CD14-positive monocyte (primary cell): ENCODE measurements around the gene CASTOR1. TPM values are rescaled to one million over a fixed set of nuclear protein-coding genes. Genes with fewer than 3 reads are reported as not detected.

Source experiments
- DNase-seq, 3 donors: peaks; one replicate each; pipeline ENCODE4 v3.0.0-alpha.2; 2011 to 2022
- H2AFZ ChIP-seq: 2 replicates; pipeline ENCODE4 v1.6.0; 2012; ENCODE audit warnings: mild to moderate bottlenecking, low read depth, low read length, inconsistent platforms; ENCODE audit not compliant: insufficient read depth, poor library complexity, severe bottlenecking
- H3K27ac ChIP-seq, 2 donors: 1 replicate in 1 of 2; 2 replicates in 1 of 2; pipeline ENCODE4 v1.5.1; 2012 to 2013; ENCODE audit warnings: low read length in 2 of 2, control low read depth in 1 of 2, inconsistent platforms in 1 of 2, low read depth in 1 of 2, mild to moderate bottlenecking in 1 of 2
- H3K27me3 ChIP-seq, 2 donors: one replicate each; pipeline versions ENCODE4 v1.6.0 to v1.6.1; 2011 to 2013; ENCODE audit warnings: low read length in 2 of 2; ENCODE audit not compliant: control insufficient read depth in 2 of 2, insufficient read depth in 2 of 2
- H3K36me3 ChIP-seq, 2 donors: replicated peaks in 1 of 2; 1 replicate in 1 of 2; 2 replicates in 1 of 2; pipeline versions ENCODE4 v1.5.1 to v1.6.1; 2012 to 2013; ENCODE audit warnings: low read length in 2 of 2, control low read depth in 1 of 2, inconsistent platforms in 1 of 2, mild to moderate bottlenecking in 1 of 2; ENCODE audit not compliant: insufficient read depth in 2 of 2, control insufficient read depth in 1 of 2
- H3K4me1 ChIP-seq, 2 donors: 1 replicate in 1 of 2; 2 replicates in 1 of 2; pipeline versions ENCODE4 v1.5.1 to v1.6.1; 2012 to 2013; ENCODE audit warnings: low read length in 2 of 2, control low read depth in 1 of 2, inconsistent platforms in 1 of 2, mild to moderate bottlenecking in 1 of 2, moderate library complexity in 1 of 2; ENCODE audit not compliant: insufficient read depth in 2 of 2, control insufficient read depth in 1 of 2
- H3K4me2 ChIP-seq: replicated peaks from 2 replicates; pipeline ENCODE3; 2012; ENCODE audit warnings: low read length, moderate library complexity, mild to moderate bottlenecking; ENCODE audit not compliant: poor library complexity, severe bottlenecking; ENCODE audit errors: extremely low read depth
- H3K4me3 ChIP-seq, 3 experiments: fragments of 200-600 bp in 1 of 3; sonication (generic) in 1 of 3; replicated peaks in 1 of 3; 1 replicate in 2 of 3; 2 replicates in 1 of 3; pipeline ENCODE4 v1.5.1; 2011 to 2013; ENCODE audit warnings: low read length in 3 of 3, mild to moderate bottlenecking in 3 of 3, control low read depth in 2 of 3, low read depth in 2 of 3, inconsistent platforms in 1 of 3, moderate library complexity in 1 of 3
- H3K79me2 ChIP-seq: 2 replicates; pipeline ENCODE4 v1.6.0; 2012; ENCODE audit warnings: mild to moderate bottlenecking, control low read depth, inconsistent platforms, low read length, moderate library complexity; ENCODE audit not compliant: insufficient read depth
- H3K9ac ChIP-seq: 2 replicates; pipeline ENCODE4 v1.6.0; 2017; ENCODE audit warnings: low read length, mild to moderate bottlenecking; ENCODE audit not compliant: insufficient read depth, poor library complexity, severe bottlenecking
- H3K9me3 ChIP-seq, 2 donors: replicated peaks in 1 of 2; 1 replicate in 1 of 2; 2 replicates in 1 of 2; pipeline versions ENCODE4 v1.5.1 to v1.6.1; 2012 to 2013; ENCODE audit warnings: low read length in 2 of 2, control low read depth in 1 of 2; ENCODE audit not compliant: control insufficient read depth in 1 of 2, insufficient read depth in 1 of 2
- H4K20me1 ChIP-seq: 2 replicates; pipeline ENCODE4 v1.6.0; 2012; ENCODE audit warnings: mild to moderate bottlenecking, low read length, control low read depth, moderate library complexity; ENCODE audit not compliant: insufficient read depth
- H3K27ac Mint-ChIP-seq, 7 donors: one replicate each; pipeline ENCODE4 v1.8.0; 2020; ENCODE audit warnings: mild to moderate bottlenecking in 7 of 7, mixed read lengths in 7 of 7, moderate library complexity in 6 of 7, inconsistent platforms in 2 of 7
- H3K27me3 Mint-ChIP-seq, 3 donors: one replicate each; pipeline ENCODE4 v1.8.0; 2021 to 2022; ENCODE audit warnings: low read depth in 3 of 3, mild to moderate bottlenecking in 3 of 3, mixed read lengths in 3 of 3, moderate library complexity in 3 of 3, inconsistent platforms in 1 of 3
- H3K36me3 Mint-ChIP-seq, 2 donors: one replicate each; pipeline ENCODE4 v1.8.0; 2020; ENCODE audit warnings: mixed read lengths in 2 of 2, inconsistent platforms in 1 of 2, mild to moderate bottlenecking in 1 of 2
- H3K4me1 Mint-ChIP-seq: one replicate; pipeline ENCODE4 v1.8.0; 2020; ENCODE audit warnings: mild to moderate bottlenecking, mixed read lengths
- H3K4me3 Mint-ChIP-seq, 2 donors: one replicate each; pipeline ENCODE4 v1.8.0; 2020; ENCODE audit warnings: mild to moderate bottlenecking in 2 of 2, mixed read lengths in 2 of 2, moderate library complexity in 1 of 2
- H3K9me3 Mint-ChIP-seq, 7 donors: one replicate each; pipeline ENCODE4 v1.8.0; 2020 to 2022; ENCODE audit warnings: mixed read lengths in 7 of 7, mild to moderate bottlenecking in 6 of 7, moderate library complexity in 6 of 7, inconsistent platforms in 2 of 7
- CTCF ChIP-seq: fragments of 200-600 bp; IDR thresholded peaks from one replicate; pipeline ENCODE4 v1.8.0; 2022; ENCODE audit warnings: antibody characterized with exemption, mild to moderate bottlenecking
- WGBS: methylation state at CpG from one replicate; pipeline ENCODE4 v1.1.5; 2013; ENCODE audit warnings: missing lambda C conversion rate; ENCODE audit not compliant: insufficient coverage; 5-methylcytosine and 5-hydroxymethylcytosine counted together
- intact Hi-C, 2 donors: fragments of 100-400 bp; cut with micrococcal nuclease; formaldehyde crosslinking; loops; one replicate each; pipeline versions ENCODE4 v1.15.0 to v1.15.1; 2023
- polyA plus RNA-seq, 3 donors: library from polyadenylated mRNA; depleted of rRNA in 1 of 3; unstranded in 2 of 3; stranded (reverse) in 1 of 3; fragments of 300-500 nt in 2 of 3; fragments of >200 nt in 1 of 3; fragmentation: Illumina TruSeq in 2 of 3; gene quantifications; 1 replicate in 2 of 3; 2 replicates in 1 of 3; pipeline ENCODE4 v1.2.3, GENCODE V29; 2012 to 2021

CASTOR1 gene
- polyA plus RNA-seq, 3 donors: 6.4 to 15.5 (median 6.5) TPM

DNA sequence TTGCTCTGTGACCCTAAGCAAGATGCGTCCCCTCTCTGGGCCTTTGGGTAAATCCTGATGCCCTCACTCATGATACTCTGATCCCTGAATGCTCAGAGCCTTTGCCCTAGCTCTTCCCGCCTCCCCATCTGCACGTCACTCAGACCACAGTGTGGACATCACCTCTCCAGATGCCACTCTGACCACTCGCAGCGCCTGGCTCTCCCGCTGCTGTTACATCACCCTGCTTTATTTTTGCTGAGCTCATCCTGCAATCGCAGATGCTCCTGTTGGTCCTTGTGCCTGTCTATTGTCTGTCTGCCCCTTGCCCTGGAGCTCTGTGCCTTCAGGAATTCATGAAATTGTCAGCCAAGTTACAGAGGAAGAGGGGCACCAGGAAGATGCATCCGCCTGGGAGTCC lies 28.2 kb downstream of the CASTOR1 start:
- intact Hi-C loops: loop anchor here in 1 of 2 donors (2.0 kb wide), 1 partner anchor 48 kb away; no protein-coding TSS in a partner anchor
- Histone ChIP-seq H3K9ac (no peak overlapping the region), H3K36me3 (no peaks in the 10 kb centered on the region), H4K20me1 (no peaks in the 10 kb centered on the region), H3K79me2 (no peaks in the 10 kb centered on the region), H3K4me3 (no peak overlapping the region), H3K27me3 (no peaks in the 10 kb centered on the region), H3K4me2 (no peak overlapping the region), H3K27ac (peak overlapping the region in 1 of 2 donors; percentile 50), H2AFZ (no peak overlapping the region), H3K9me3 (no peaks in the 10 kb centered on the region), H3K4me1 (peaks cover 60 to 66% of the 10 kb centered on the region in 2 donors)
- Mint-ChIP-seq H3K36me3 (peaks cover 9 to 17% of the 10 kb centered on the region in 2 donors), H3K4me3 (peak overlapping the region; percentile 3 to 26), H3K27me3 (peaks cover 12 to 19% (median 12%) of the 10 kb centered on the region in 3 donors), H3K4me1 (peaks cover 72% of the 10 kb centered on the region), H3K9me3 (no peaks in the 10 kb centered on the region), H3K27ac (peak overlapping the region; percentile 3 to 99 (median 91))
- peak; percentile 89 to 92 (median 90) for DNase-seq
- WGBS: 18% methylated on average over 7 of the region's 8 CpGs
- TF ChIP-seq CTCF: no peak

GRCh38 chr22:30260682-30261081 lies 28.6 kb downstream of the CASTOR1 start:
- H3K27me3 Mint-ChIP-seq: peaks cover 12 to 19% (median 12%) of the 10 kb centered on the region in 3 donors
- no peak overlapping the region for H3K9ac ChIP-seq
- peaks cover 9 to 17% of the 10 kb centered on the region in 2 donors for H3K36me3 Mint-ChIP-seq

More at GRCh38 chr22:30260682-30261081, 28.6 kb downstream of the CASTOR1 start:
- no peaks in the 10 kb centered on the region for H4K20me1 ChIP-seq
- intact Hi-C loops: loop anchor here in 1 of 2 donors (2.0 kb wide), 1 partner anchor 48 kb away; no protein-coding TSS in a partner anchor
- no peak for DNase-seq
- H3K36me3 ChIP-seq: no peaks in the 10 kb centered on the region
- H3K4me3 Mint-ChIP-seq: peak overlapping the region in 1 of 2 donors; percentile 3
- H3K4me1 Mint-ChIP-seq: peaks cover 72% of the 10 kb centered on the region
- no peaks in the 10 kb centered on the region for H3K9me3 ChIP-seq
- H3K4me2 ChIP-seq: no peak overlapping the region
- H3K4me1 ChIP-seq: peaks cover 58 to 65% of the 10 kb centered on the region in 2 donors
- no peaks in the 10 kb centered on the region for H3K79me2 ChIP-seq
- H2AFZ ChIP-seq: no peak overlapping the region
- H3K27ac ChIP-seq: no peak overlapping the region
- H3K27me3 ChIP-seq: no peaks in the 10 kb centered on the region
- no peak for TF ChIP-seq CTCF
- WGBS: 91% methylated on average over 8 of the region's 8 CpGs
- no peak overlapping the region for H3K4me3 ChIP-seq
- no peaks in the 10 kb centered on the region for H3K9me3 Mint-ChIP-seq
- H3K27ac Mint-ChIP-seq: peak overlapping the region in 6 of 7 donors; percentile 82 to 99 (median 91)
